ENCODE data around the gene KIAA0232. TPM values are rescaled to one million over a fixed set of nuclear protein-coding genes. Genes with fewer than 3 reads are reported as not detected.

The KIAA0232 gene
- total RNA-seq, 1 donor from 2014 or later: 20.9 TPM

DNA sequence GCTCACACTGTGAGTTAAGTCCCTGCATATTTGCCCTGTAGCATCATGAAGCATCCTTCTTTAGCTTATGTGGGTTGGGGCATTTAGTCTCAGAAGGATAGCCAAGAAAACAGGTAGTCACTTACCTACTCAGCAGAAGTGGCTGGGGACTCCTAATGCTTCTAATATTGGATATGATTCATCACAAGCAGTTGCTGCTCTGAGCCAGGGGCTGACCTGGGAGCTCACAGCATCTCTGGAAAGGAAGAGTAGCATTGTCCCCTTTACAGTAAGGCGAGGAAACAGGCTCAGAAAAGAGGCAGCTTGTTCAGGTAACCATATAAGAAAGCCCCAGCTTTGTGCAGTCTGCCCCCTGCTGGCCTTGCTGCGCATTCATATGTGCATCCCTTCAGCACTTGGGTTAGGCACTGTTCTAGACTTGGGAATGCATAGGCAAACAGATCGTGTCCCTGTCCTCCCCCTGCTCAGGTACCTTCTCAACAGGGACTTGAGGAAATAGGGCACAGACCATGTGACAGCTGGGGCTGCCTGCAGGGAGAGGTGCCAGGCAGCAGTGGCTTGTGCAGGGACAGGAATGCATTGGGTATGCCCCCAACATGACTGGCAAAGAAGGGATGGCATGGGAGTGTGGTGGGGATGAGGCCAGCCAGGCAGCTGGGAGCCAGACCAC, 91.4 kb downstream of the KIAA0232 start:
- DNase-seq (ENCODE audit: low read depth): no peak
- TF ChIP-seq CTCF (conservative IDR thresholded peaks at IDR 0.05; ENCODE audit: low read depth, low read length): peak; percentile 91
- H3K4me3 ChIP-seq (ENCODE audit: low read depth, low read length): no peak overlapping the region

- TF ChIP-seq CTCF (conservative IDR thresholded peaks at IDR 0.05; ENCODE audit: low read depth, low read length): no peak
- no peak for DNase-seq (ENCODE audit: low read depth)
- no peak overlapping the region for H3K4me3 ChIP-seq (ENCODE audit: low read depth, low read length)
Measured at GRCh38 chr4:6874981-6875380, 92.5 kb downstream of the KIAA0232 start.

DNA sequence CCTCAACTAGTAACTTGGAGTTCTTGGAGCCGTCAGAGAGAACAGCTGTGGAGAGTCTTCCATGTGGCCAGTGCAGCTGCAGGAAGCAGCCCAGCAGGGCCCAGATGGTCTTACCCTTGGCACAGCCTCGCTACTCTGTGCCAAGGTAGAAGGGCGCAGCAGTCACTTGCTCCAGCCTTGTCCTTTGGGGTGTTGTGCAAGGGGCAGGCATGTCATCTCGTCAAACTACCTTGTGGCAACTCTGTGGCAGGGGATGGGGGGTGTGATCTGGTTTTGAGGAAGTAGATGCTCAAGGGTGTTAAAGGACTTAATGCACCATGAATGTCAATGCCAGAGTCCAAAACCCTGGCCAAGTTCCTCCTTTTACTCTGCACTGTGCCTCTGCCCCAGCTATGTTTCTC, 92.9 kb downstream of the KIAA0232 start:
- H3K4me3 ChIP-seq (ENCODE audit: low read depth, low read length): no peak overlapping the region
- DNase-seq (ENCODE audit: low read depth): no peak
- TF ChIP-seq CTCF (conservative IDR thresholded peaks at IDR 0.05; ENCODE audit: low read depth, low read length): no peak

DNA sequence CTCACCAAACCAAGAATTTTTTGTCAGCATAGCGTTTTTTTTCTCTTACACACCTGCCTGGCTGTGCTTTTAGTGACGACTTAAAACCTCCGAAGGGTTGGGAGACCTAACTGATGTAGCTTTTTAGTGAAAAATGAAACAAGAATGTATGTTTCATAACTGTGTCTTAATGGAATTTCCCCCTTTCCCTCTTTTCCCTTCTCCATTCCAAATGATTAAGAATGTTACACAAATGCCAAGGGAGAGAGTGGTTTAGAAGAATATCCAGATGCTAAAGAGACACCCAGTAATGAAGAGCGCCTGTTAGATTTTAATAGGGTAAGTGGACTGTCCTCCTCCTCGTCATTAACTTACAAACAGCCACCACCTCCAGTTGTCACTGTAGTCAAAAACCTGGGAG, 93.9 kb downstream of the KIAA0232 start:
- no peak overlapping the region for H3K4me3 ChIP-seq (ENCODE audit: low read depth, low read length)
- DNase-seq (ENCODE audit: low read depth): no peak
- TF ChIP-seq CTCF (conservative IDR thresholded peaks at IDR 0.05; ENCODE audit: low read depth, low read length): no peak

- TF ChIP-seq CTCF (conservative IDR thresholded peaks at IDR 0.05; ENCODE audit: low read depth, low read length): no peak
- no peak for DNase-seq (ENCODE audit: low read depth)
- no peak overlapping the region for H3K4me3 ChIP-seq (ENCODE audit: low read depth, low read length)
Measured at GRCh38 chr4:6877067-6877466, 94.5 kb downstream of the KIAA0232 start.

GRCh38 chr4:6878451-6879059, 96.0 kb downstream of the KIAA0232 start:
- no peak for TF ChIP-seq CTCF (conservative IDR thresholded peaks at IDR 0.05; ENCODE audit: low read depth, low read length)
- DNase-seq (ENCODE audit: low read depth): no peak
- no peak overlapping the region for H3K4me3 ChIP-seq (ENCODE audit: low read depth, low read length)

GRCh38 chr4:6880691-6881090, 98.2 kb downstream of the KIAA0232 start:
- no peak for TF ChIP-seq CTCF (conservative IDR thresholded peaks at IDR 0.05; ENCODE audit: low read depth, low read length)
- DNase-seq (ENCODE audit: low read depth): no peak
- no peak overlapping the region for H3K4me3 ChIP-seq (ENCODE audit: low read depth, low read length)
